GM11168 (cell line): ENCODE results near the gene GJB5.
"Not testable (repeated sequence)": the region's sequence is repeated elsewhere in the genome, so short reads cannot be mapped to it uniquely, and the experiment has no call there.

Experiments used
- in situ Hi-C: fragments of 300-500 bp; cut with MboI; formaldehyde crosslinking; loops from one replicate; pipeline ENCODE4 v1.12.0; 2022; ENCODE audit warnings: low sequenced_read_pairs; ENCODE audit not compliant: unreplicated experiment

The GJB5 gene

GRCh38 chr1:34754964-34755637 lies at the start of gene GJB5:
Gene GJB5, plus strand, starts transcription at chr1:34755047. Its CDS starts 2,284 bp downstream, at chr1:34757331.
- in situ Hi-C loops = no loop called here

GRCh38 chr1:34705077-34705476 lies 49.8 kb upstream of the GJB5 start:
- in situ Hi-C loops = no loop called here

- in situ Hi-C loops = no loop called here
These were observed 46.7 kb upstream of the GJB5 start for GRCh38 chr1:34708106-34708505.

- in situ Hi-C loops = no loop called here
These were observed 45.3 kb upstream of the GJB5 start for GRCh38 chr1:34709547-34709946.

GRCh38 chr1:34710812-34711211 lies 44.0 kb upstream of the GJB5 start:
- in situ Hi-C loops = no loop called here

GRCh38 chr1:34711485-34711884 lies 43.4 kb upstream of the GJB5 start:
- in situ Hi-C loops = no loop called here

- in situ Hi-C loops = no loop called here
These were observed 42.7 kb upstream of the GJB5 start for GRCh38 chr1:34712007-34712688.

- in situ Hi-C loops = no loop called here
These were observed 41.4 kb upstream of the GJB5 start for GRCh38 chr1:34713443-34713842.

GRCh38 chr1:34714386-34714785 lies 40.5 kb upstream of the GJB5 start:
- in situ Hi-C loops = no loop called here

- in situ Hi-C loops = no loop called here
These were observed 39.7 kb upstream of the GJB5 start for GRCh38 chr1:34715139-34715538.

GRCh38 chr1:34721241-34721640 lies 33.6 kb upstream of the GJB5 start:
- in situ Hi-C loops = no loop called here

GRCh38 chr1:34721646-34722355 lies 33.0 kb upstream of the GJB5 start:
- in situ Hi-C loops = no loop called here

- in situ Hi-C loops = no loop called here
These were observed 28.0 kb upstream of the GJB5 start for GRCh38 chr1:34726861-34727260.

- in situ Hi-C loops = no loop called here
These were observed 24.4 kb upstream of the GJB5 start for GRCh38 chr1:34730485-34730884.

GRCh38 chr1:34732831-34733230 lies 22.0 kb upstream of the GJB5 start:
- in situ Hi-C loops = not testable (repeated sequence)

- in situ Hi-C loops = no loop called here
These were observed 18.2 kb upstream of the GJB5 start for GRCh38 chr1:34736692-34737091.

GRCh38 chr1:34737236-34737635 lies 17.6 kb upstream of the GJB5 start:
- in situ Hi-C loops = not testable (repeated sequence)

- in situ Hi-C loops = no loop called here
These were observed 15.2 kb upstream of the GJB5 start for GRCh38 chr1:34739613-34740012.

- in situ Hi-C loops = no loop called here
These were observed 14.5 kb upstream of the GJB5 start for GRCh38 chr1:34740161-34740868.

- in situ Hi-C loops = no loop called here
These were observed 12.1 kb upstream of the GJB5 start for GRCh38 chr1:34742667-34743270.
